Fibroblast of lung (primary cell): ENCODE measurements around the gene WBP1L. TPM values are rescaled to one million over a fixed set of nuclear protein-coding genes. Genes with fewer than 3 reads are reported as not detected.
A peak's percentile ranks its signal among the peaks of the same experiment; 100 is the strongest.

Experiments
- DNase-seq, 2 donors: peaks; one replicate each; pipeline versions ENCODE4 v3.0.0 to v3.0.0-alpha.2; 2010; ENCODE audit warnings: low read depth in 2 of 2
- H2AFZ ChIP-seq: 2 replicates; pipeline ENCODE4 v1.5.1; 2012; ENCODE audit warnings: low read length, control low read depth, inconsistent platforms
- H3K27ac ChIP-seq: 2 replicates; pipeline ENCODE4 v1.5.1; 2011; ENCODE audit warnings: low read length, control low read depth; ENCODE audit not compliant: insufficient read depth
- H3K27me3 ChIP-seq: 2 replicates; pipeline ENCODE4 v1.5.1; 2011; ENCODE audit warnings: mild to moderate bottlenecking, low read length; ENCODE audit not compliant: control insufficient read depth, insufficient read depth
- H3K36me3 ChIP-seq: 2 replicates; pipeline ENCODE4 v1.5.1; 2011; ENCODE audit warnings: low read length; ENCODE audit not compliant: control insufficient read depth, insufficient read depth
- H3K4me1 ChIP-seq: 2 replicates; pipeline ENCODE4 v1.5.1; 2011; ENCODE audit warnings: low read length; ENCODE audit not compliant: control insufficient read depth, insufficient read depth; ENCODE audit errors: extremely low read depth
- H3K4me2 ChIP-seq: 2 replicates; pipeline ENCODE4 v1.5.1; 2011; ENCODE audit warnings: low read length, control low read depth; ENCODE audit not compliant: insufficient read depth; ENCODE audit errors: extremely low read depth
- H3K4me3 ChIP-seq, 4 experiments: fragments of 200-600 bp in 1 of 4; sonication (generic) in 1 of 4; replicated peaks in 1 of 4; 2 replicates each; pipeline ENCODE4 v1.5.1; 2011 to 2016; ENCODE audit warnings: low read length in 4 of 4, low read depth in 3 of 4, mild to moderate bottlenecking in 3 of 4, control low read depth in 2 of 4, inconsistent platforms in 1 of 4, mixed read lengths in 1 of 4; ENCODE audit not compliant: insufficient read depth in 1 of 4; ENCODE audit errors: control extremely low read depth in 1 of 4
- H3K79me2 ChIP-seq: 2 replicates; pipeline ENCODE4 v1.5.1; 2012; ENCODE audit warnings: mild to moderate bottlenecking, low read length, inconsistent platforms; ENCODE audit not compliant: control insufficient read depth, insufficient read depth
- H3K9ac ChIP-seq: 2 replicates; pipeline ENCODE4 v1.5.1; 2011; ENCODE audit warnings: mild to moderate bottlenecking, low read length, control low read depth; ENCODE audit not compliant: insufficient read depth
- H3K9me3 ChIP-seq: 2 replicates; pipeline ENCODE4 v1.5.1; 2012; ENCODE audit warnings: low read depth, low read length; ENCODE audit not compliant: control insufficient read depth, insufficient read depth
- H4K20me1 ChIP-seq: 2 replicates; pipeline ENCODE4 v1.5.1; 2011; ENCODE audit warnings: low read length; ENCODE audit not compliant: control insufficient read depth, insufficient read depth; ENCODE audit errors: extremely low read depth
- CTCF ChIP-seq, 2 donors: IDR thresholded peaks in 1 of 2; conservative IDR thresholded peaks in 1 of 2; 1 replicate in 1 of 2; 2 replicates in 1 of 2; pipeline ENCODE4 v1.5.1; 2011 to 2012; ENCODE audit warnings: low read length in 2 of 2, control low read depth in 1 of 2, inconsistent platforms in 1 of 2, low read depth in 1 of 2, mild to moderate bottlenecking in 1 of 2
- EZH2 ChIP-seq: IDR thresholded peaks from 2 replicates; pipeline ENCODE4 v1.5.1; 2012; ENCODE audit warnings: low read length, control low read depth, mild to moderate bottlenecking; ENCODE audit errors: missing control alignments
- polyA plus RNA-seq, 2 donors: library from polyadenylated mRNA; depleted of rRNA in 1 of 2; stranded (reverse) in 1 of 2; unstranded in 1 of 2; fragments of >200 nt; gene quantifications; 2 replicates each; pipeline ENCODE4 v1.2.1, GENCODE V29; 2011 to 2012; ENCODE audit warnings: missing spikeins in 1 of 2
- total RNA-seq: library from RNA; depleted of rRNA; stranded (reverse); fragments of >200 nt; gene quantifications from 2 replicates; pipeline ENCODE4 v1.2.1, GENCODE V29; 2014

The WBP1L gene
- total and polyA plus RNA-seq, 2 donors (not counting 1 experiment from before 2014, with no cell fraction given): 36.8 to 40.0 TPM

DNA sequence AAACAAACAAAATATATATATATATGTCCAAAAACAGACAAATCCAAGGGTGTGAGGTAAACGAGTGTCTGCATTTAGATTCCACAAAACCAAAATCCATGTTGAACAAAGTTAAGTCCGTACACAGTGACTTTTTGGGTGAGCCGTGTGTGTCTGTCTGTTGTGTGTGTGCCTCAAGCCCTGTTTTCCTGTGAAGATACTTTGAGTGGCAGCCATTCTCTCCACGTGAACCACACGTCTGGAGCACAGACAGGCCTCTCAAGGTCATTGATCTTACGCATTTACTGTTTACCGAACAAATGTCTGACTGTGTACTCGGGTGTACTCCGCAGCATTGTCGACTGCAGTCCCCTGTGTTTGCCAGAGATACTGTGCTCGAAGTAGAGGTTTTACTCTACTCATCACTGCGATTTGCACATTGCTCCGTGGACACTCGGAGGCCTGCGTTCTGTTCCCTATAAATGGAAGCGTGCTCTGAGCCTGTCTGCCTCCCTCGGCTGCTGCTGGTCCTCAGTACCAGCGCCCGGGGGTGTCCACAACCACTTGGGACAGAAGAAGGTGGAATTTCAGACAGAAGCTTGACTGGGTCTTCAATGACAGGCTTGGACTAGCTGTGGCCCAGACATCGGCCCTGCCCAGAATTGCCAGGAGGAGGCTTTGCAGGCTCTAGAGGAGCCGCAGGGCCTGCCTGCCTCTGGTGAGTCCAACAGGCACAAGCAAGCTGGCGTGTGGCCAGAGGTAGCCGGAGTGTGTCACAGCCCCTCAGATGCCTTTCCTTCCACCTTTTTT lies 71.3 kb downstream of the WBP1L start:
- peak overlapping the region; percentile 56 for H3K9ac ChIP-seq
- H3K79me2 ChIP-seq: no peaks in the 10 kb centered on the region
- peaks cover 22% of the 10 kb centered on the region for H3K4me1 ChIP-seq
- no peak overlapping the region for H3K4me3 ChIP-seq
- TF ChIP-seq CTCF (conservative IDR thresholded peaks at IDR 0.05 in 1 of 2, IDR thresholded peaks at IDR 0.05 in 1 of 2; ENCODE audit: low read depth in 1 of 2, low read length in 2 of 2) (no peak), EZH2 (no peak)
- no peak overlapping the region for H3K4me2 ChIP-seq
- DNase-seq: peak; percentile 50 to 72
- H3K27me3 ChIP-seq: no peaks in the 10 kb centered on the region
- H3K9me3 ChIP-seq: no peaks in the 10 kb centered on the region
- no peak overlapping the region for H2AFZ ChIP-seq
- H3K36me3 ChIP-seq: peaks cover 11% of the 10 kb centered on the region
- peak overlapping the region; percentile 94 for H3K27ac ChIP-seq
- no peaks in the 10 kb centered on the region for H4K20me1 ChIP-seq

- Histone ChIP-seq H3K9ac (peak overlapping the region; percentile 56), H2AFZ (no peak overlapping the region), H3K27ac (peak overlapping the region; percentile 94), H3K36me3 (peaks cover 11% of the 10 kb centered on the region), H3K4me3 (no peak overlapping the region), H3K79me2 (no peaks in the 10 kb centered on the region), H3K9me3 (no peaks in the 10 kb centered on the region), H4K20me1 (no peaks in the 10 kb centered on the region), H3K27me3 (no peaks in the 10 kb centered on the region), H3K4me2 (peak overlapping the region; percentile 72), H3K4me1 (peaks cover 22% of the 10 kb centered on the region)
- TF ChIP-seq CTCF (conservative IDR thresholded peaks at IDR 0.05 in 1 of 2, IDR thresholded peaks at IDR 0.05 in 1 of 2; ENCODE audit: low read depth in 1 of 2, low read length in 2 of 2): no peak
- no peak for TF ChIP-seq EZH2
- peak; percentile 91 for DNase-seq
Observed at GRCh38 chr10:102815790-102816549, 72.2 kb downstream of the WBP1L start.

- no peak overlapping the region for H3K27ac ChIP-seq
Observed at GRCh38 chr10:102817175-102817574, 73.4 kb downstream of the WBP1L start.

More at GRCh38 chr10:102817175-102817574, 73.4 kb downstream of the WBP1L start:
- peaks cover 22% of the 10 kb centered on the region for H3K4me1 ChIP-seq
- no peak overlapping the region for H3K9ac ChIP-seq
- no peak for DNase-seq
- no peaks in the 10 kb centered on the region for H3K79me2 ChIP-seq
- no peaks in the 10 kb centered on the region for H3K9me3 ChIP-seq
- H3K36me3 ChIP-seq: peaks cover 9% of the 10 kb centered on the region
- no peaks in the 10 kb centered on the region for H3K27me3 ChIP-seq
- TF ChIP-seq EZH2 (no peak), CTCF (conservative IDR thresholded peaks at IDR 0.05 in 1 of 2, IDR thresholded peaks at IDR 0.05 in 1 of 2; ENCODE audit: low read depth in 1 of 2, low read length in 2 of 2) (no peak)
- H4K20me1 ChIP-seq: no peaks in the 10 kb centered on the region
- H3K4me2 ChIP-seq: no peak overlapping the region
- H3K4me3 ChIP-seq: no peak overlapping the region
- no peak overlapping the region for H2AFZ ChIP-seq
